DMS153 (cell line): Measurements from ENCODE around the gene TWNK.
"Not testable (repeated sequence)": the region's sequence is repeated elsewhere in the genome, so short reads cannot be mapped to it uniquely, and the experiment has no call there.

Source experiments
- DNase-seq: peaks from one replicate; lab custom pipeline; 2025; lab: John Stamatoyannopoulos, UW

TWNK gene

DNA sequence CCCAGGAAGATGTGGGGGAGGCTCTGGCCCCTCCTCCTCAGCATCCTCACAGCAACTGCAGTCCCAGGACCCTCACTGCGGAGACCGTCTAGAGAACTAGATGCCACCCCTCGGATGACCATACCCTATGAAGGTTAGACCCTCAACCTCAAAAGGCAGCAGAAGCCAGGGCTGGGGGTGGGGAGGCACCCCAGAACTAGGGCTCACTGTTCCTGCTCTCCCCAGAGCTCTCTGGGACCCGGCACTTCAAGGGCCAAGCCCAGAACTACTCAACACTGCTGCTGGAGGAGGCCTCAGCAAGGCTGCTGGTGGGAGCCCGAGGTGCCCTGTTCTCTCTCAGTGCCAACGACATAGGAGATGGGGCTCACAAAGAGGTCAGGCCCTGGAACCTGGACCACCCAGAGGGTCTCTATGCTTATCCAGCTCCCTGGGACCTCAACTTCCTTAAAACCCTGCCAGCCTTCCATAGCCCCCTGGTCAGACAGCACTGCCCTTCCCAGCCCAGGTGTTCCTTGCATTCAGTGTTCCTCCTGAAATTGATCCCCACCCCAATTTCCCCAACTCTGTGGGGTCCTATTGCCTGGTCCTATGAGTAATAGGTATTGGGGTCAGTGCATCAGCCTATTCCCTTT is 14.3 kb upstream of the TWNK start:
- no peak for DNase-seq

DNA sequence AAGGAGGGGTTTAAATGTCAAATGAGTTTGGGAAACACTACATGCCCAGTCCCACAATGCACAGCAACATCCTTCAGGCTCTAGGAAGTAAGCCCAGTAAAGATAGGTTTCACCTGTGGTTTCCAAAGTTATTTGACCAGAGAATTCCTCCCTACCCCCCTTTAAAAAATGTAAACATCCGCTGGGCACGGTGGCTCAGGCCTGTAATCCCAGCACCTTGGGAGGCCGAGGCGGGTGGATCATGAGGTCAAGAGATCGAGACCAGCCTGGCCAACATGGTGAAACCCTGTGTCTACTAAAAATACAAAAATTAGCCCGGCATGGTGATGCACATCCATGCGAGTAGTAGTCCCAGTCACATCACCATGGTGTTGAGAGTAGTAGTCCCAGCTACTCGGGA is 11.9 kb upstream of the TWNK start:
- DNase-seq = not testable (repeated sequence)

DNA sequence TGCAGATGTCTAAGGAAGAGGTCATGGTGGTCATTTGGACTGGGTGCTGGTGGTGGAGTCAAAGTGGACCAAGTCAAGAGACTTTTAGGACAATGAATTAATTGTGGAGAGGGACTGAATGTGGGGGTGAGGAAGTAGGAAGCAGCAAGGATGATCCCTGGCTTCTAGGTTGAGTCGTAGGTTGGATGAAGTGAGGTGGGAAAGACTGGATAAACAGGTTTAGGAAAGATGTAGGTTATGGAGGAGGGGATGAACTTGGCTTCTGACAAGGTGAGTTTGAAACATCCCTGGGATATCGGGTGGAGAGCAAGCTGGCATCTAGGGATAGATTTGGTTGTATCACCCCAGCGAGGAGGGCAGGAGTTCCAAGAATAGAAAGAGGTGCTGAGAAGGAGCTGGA is 10.4 kb upstream of the TWNK start:
- no peak for DNase-seq

DNA sequence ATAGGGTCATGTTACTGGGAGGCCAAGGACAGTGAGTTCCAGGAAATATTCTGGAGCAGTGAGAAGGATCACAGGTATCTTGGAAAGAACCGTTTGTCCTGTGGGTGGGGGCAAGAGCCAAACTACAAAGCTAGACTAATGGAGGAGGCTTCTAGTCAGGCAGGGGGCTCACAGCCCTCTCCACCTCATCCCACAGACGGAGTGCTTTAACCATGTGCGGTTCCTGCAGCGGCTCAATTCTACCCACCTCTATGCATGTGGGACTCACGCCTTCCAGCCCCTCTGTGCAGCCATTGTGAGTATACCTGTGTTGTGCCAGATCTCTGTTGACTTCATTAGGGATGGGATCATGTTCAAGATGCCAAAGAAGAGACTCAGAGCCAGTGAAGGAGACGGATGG is 9.9 kb upstream of the TWNK start:
- DNase-seq = no peak

GRCh38 chr10:100978121-100978900 is 9.0 kb upstream of the TWNK start:
- DNase-seq = no peak

DNA sequence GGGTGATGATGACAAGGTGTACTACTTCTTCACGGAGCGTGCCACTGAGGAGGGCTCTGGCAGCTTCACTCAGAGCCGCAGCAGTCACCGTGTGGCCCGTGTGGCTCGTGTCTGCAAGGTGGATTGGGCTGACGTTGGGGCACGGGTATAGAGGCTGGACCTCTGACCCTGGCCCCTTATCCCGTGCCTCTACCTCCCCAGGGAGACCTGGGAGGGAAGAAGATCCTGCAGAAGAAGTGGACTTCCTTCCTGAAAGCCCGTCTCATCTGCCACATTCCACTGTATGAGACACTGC is 8.5 kb upstream of the TWNK start:
- no peak for DNase-seq

DNA sequence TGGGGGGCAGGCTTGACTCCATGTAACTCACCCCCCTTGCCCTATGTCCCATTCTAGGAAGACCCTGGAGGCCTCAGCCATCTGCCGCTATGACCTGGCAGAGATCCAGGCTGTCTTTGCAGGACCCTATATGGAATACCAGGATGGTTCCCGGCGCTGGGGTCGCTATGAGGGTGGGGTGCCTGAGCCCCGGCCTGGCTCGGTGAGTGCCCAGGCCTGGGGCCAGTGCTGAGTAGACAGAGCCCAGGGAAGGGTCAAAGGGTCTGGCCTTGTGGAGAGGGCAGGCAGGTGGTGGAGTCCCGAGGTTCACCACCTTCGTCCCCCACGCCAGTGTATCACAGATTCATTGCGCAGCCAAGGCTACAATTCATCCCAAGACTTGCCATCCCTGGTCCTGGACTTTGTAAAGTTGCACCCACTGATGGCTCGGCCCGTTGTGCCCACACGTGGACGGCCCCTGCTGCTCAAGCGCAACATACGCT is 7.5 kb upstream of the TWNK start:
- no peak for DNase-seq

- DNase-seq = no peak
Measured at GRCh38 chr10:100980311-100980710, 7.0 kb upstream of the TWNK start.

DNA sequence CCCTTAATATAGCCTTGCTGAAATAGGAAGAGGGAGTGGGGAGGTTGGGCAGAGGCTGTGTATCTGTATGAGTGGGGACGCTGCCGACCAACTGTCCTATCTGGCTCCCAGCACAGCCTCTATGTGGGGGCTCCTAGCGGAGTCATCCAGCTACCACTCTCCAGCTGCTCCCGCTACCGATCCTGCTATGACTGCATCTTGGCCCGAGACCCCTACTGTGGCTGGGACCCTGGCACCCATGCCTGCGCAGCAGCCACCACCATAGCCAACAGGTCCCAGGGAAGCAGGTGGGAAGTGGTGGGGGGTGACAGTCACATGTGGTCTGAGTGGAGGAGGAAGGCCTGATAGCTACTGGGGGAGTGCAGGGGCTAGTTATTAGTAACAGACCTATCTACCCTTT is 6.6 kb upstream of the TWNK start:
- no peak for DNase-seq

GRCh38 chr10:100981178-100981772 is 6.1 kb upstream of the TWNK start:
- no peak for DNase-seq

GRCh38 chr10:100982916-100983830 is 4.2 kb upstream of the TWNK start:
- DNase-seq = no peak

DNA sequence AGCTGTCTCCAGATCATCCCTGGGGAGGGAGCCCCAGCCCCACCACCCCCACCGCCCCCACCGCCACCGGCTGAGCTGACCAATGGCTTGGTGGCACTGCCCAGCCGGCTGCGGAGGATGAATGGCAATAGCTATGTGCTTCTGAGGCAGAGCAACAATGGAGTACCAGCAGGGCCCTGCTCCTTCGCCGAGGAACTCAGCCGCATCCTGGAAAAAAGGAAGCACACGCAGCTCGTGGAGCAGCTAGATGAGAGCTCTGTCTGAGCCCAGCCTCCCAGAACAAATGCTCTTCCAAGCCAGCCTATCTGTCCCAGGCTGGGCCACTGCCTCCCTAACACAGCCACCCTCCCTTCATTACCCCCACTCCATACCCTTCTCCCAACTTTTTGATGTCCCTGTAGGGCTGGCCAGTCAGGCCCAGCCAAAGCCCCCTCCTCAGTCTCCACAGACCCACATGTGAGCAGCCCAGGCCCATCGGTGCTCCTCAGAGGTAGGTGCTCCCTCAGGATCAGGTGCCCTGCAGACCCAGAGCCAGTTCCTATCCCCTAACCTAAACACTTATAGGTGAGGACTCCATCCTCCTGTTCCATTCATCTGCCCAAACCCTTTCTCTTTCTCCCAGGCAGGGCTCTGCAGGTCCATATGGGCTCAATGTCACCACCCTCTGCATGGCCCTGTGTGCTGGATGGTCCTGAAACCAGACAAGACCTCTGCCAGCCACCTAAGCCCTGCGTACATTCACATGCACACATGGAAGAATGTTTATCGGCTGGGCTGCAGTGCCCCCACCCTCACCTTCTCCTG is 3.3 kb upstream of the TWNK start:
- no peak for DNase-seq

- no peak for DNase-seq
Measured at GRCh38 chr10:100984672-100985177, 2.6 kb upstream of the TWNK start.

DNA sequence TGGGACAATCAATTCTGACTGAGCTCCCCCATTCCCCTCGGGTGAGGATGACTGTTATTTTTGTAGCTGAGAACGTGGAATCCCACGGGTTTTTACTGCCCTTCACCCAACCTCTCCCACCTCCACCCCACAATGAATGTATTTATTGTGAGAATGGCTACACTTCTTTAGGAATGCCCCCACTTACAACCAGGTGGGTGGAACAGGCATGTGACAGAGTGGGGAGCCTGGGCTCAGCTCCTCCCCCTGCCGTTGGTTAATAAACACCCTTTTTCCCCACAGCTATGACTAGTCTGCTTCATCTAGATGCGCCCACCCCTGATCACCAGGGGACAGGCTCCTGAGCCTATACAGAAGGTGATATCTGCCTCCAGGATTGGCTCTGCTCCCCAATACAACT is 2.0 kb upstream of the TWNK start:
- no peak for DNase-seq

GRCh38 chr10:100986623-100986951 is 756 bp upstream of the TWNK start:
- DNase-seq = no peak

DNA sequence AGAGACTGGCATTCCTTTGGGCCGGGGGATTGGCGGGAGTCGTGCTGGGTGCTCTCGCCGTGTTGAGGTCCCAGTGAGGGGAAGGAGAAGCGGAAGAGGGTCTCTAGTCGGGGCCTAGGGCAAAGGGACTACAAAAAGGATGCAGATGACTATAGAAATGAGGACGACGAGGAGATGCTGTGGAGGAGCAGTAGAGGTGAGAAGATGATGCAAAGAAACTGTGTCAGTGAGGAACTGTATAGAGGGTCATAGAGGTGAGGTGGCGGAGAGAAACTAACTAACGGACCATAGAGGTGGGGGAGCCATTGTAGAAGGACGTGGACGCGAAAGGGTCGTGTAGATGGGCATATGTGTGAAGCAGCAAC is 324 bp downstream of the TWNK start:
- DNase-seq = no peak

DNA sequence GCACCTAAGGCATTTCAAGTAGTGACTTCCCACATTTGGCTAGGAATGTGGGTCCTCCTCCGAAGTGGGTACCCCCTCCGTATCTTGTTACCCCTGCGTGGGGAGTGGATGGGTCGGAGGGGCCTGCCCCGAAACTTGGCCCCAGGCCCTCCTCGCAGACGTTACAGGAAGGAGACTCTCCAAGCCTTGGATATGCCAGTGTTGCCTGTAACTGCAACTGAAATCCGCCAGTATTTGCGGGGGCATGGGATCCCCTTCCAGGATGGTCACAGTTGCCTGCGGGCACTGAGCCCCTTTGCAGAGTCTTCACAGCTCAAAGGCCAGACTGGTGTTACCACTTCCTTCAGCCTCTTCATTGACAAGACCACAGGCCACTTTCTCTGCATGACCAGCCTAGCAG is 823 bp downstream of the TWNK start:
- no peak for DNase-seq

GRCh38 chr10:100989088-100989487 is 1.7 kb downstream of the TWNK start:
- DNase-seq = no peak

DNA sequence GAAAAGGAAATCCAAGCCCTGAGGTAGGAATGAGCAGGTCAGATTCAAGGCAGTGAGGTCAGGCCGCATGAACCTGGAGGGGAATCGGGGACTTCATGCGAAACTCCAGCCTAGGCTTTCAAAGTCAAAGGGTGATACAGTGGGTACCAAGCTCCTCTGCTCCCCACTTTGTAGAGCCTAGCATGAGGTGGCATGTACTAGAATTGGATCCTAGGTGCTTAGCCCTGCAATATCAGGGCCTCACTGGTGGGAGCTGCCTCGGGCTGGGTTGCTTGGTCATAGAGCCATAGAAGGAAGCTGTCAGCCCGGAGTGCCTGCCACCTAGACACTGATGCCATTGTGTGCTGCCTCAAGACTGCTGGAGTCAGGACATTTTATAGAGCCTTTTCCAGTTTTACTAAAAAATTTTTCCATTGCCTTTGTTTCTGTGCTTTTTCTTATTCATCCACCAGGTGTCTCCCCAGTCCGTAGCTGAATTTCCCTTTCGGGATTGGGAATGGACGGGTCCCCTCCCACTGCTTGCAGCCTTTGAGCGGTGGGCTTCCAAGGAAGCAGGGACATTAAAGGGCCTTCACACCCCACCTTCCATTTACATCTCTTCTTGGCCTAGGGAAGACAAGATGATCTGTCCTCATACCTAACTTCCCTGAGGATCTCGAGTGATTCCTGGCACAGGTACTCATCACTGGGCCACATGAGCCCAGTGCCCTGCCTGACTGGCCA is 6.8 kb downstream of the TWNK start:
- DNase-seq = no peak

DNA sequence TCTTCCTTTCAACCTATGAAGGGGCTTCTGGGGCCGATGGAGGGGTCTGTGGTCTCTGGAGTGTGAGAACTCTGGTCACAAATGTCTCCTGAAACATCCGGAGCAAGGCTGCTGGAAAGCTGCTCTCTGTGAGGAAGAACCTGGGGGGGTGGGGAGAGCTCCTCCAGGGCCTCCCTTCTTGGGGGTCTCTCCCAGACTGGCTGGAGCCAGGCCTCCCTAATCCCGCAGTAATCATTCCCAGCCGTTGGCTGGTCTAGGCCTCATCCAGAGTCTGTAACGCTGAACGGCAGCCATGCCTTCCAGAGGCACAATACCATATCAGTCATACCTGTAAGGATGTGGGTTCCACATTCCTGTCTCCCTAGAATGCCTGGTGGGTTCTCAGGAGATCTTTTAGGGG is 7.8 kb downstream of the TWNK start:
- no peak for DNase-seq
